ENCODE results near the gene CTXN1. TPM values are rescaled to one million over a fixed set of nuclear protein-coding genes. Genes with fewer than 3 reads are reported as not detected.

CTXN1 gene
- total and polyA plus RNA-seq, 2 of the 4 experiments (the other 2 are of a cell fraction): 0.36 to 7.4 TPM

DNA sequence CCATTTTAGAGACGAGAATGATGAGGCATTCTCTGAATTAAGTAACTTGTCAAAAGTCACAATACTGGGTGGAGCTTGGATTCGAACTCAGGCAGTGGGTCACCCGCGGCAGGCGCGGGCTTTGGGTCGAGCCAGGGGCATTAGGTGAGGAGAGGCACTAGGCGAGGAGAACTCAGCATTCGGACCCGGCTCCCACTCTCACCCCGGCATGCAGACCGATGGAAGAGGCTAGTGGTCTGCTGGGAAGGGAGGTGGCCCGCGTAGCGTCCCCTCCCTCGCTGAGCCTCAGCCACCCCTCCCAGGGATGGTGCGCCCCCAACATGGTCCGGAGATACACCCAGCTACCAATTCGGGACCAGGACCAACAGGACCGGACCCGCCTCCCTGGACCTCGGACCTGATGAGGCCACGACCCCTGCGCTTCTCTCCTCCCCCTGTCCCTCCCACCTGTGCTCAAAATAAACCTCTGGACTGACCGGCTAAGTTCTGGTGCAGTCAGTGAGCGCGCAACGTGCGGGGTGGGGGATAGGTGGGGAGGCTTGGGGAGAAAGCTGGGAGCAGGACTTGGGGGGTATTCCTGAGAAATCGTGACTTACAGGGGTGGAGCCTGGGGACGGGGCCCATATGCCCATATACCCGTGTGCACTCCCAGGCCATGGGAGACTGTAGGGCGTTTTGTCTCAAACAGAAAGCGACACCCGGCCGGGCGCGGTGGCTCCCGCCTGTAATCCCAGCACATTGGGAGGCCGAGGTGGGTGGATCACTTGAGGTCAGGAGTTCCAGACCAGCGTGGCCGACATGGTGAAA is 7.1 kb downstream of the CTXN1 start:
- H4K91ac ChIP-seq (ENCODE audit: insufficient read depth, low read depth, low read length): no peak overlapping the region
- ChIA-PET CTCF (interaction anchor here (1.7 kb wide), 1 partner anchor 15 kb away, joined by 6 read pairs; the partner anchor contains the start of gene MAP2K7), POLR2A (ENCODE audit: unreplicated experiment) (interaction anchor here (0.5 to 1.7 kb wide), 3 partner anchors 10 to 248 kb away, joined by 4 to 5 read pairs (median 4); partner anchors contain the start of gene MAP2K7)
- no peaks in the 10 kb centered on the region for H3K9me3 ChIP-seq (ENCODE audit: control insufficient read depth, insufficient read depth, low read length)
- no peak overlapping the region; the same call in 1 of the 2 replicates for H3K4me2 ChIP-seq (ENCODE audit: low read depth, low read length)
- in situ Hi-C loops (cut with MboI; ENCODE audit: low sequenced_read_pairs): no loop called here
- H3K18ac ChIP-seq (ENCODE audit: low read depth, low read length): no peak overlapping the region
- no peak overlapping the region for H3K4me3 ChIP-seq (ENCODE audit: insufficient read depth, low read depth, low read length)
- peaks cover 11% of the 10 kb centered on the region for H4K20me1 ChIP-seq (ENCODE audit: insufficient read depth, low read length)
- no peak overlapping the region for H4K8ac ChIP-seq (ENCODE audit: low read depth in 2 of 2, low read length in 2 of 2)
- H3K4me1 ChIP-seq (ENCODE audit: control insufficient read depth, insufficient read depth, low read length): peaks cover 21% of the 10 kb centered on the region
- DNase-seq: no peak
- no peak overlapping the region for H3K23ac ChIP-seq (ENCODE audit: low read depth, low read length)
- no peak overlapping the region for H3K27ac ChIP-seq (ENCODE audit: insufficient read depth, low read length)
- no peak overlapping the region for H3K4ac ChIP-seq (ENCODE audit: low read depth, low read length)
- no TSS peak for BruUV-seq (replicated peaks)
- H2BK5ac ChIP-seq (ENCODE audit: low read depth, low read length, poor library complexity, severe bottlenecking): no peak overlapping the region
- H3K14ac ChIP-seq (replicated peaks; ENCODE audit: low read depth, low read length): no peak overlapping the region; the same call in 1 of the 2 replicates
- 62% methylated on average over 11 of the region's 42 CpGs; no CpG with 5 or more reads in 1 of the 2 experiments for WGBS, 2 experiments (ENCODE audit: extremely low coverage in 2 of 2, insufficient read length in 1 of 2)
- H2AFZ ChIP-seq (replicated peaks; ENCODE audit: low read length, poor library complexity): no peak overlapping the region
- H2BK120ac ChIP-seq (ENCODE audit: low read depth, low read length): no peak overlapping the region
- no peak overlapping the region for H2BK20ac ChIP-seq (ENCODE audit: low read depth, low read length)
- peaks cover 9% of the 10 kb centered on the region for H3K9me1 ChIP-seq (ENCODE audit: insufficient read depth, low read length)
- H3K27me3 ChIP-seq (ENCODE audit: control insufficient read depth, insufficient read depth, low read length): peaks cover 11% of the 10 kb centered on the region
- no peak for ATAC-seq (ENCODE audit: low read depth)
- H3K56ac ChIP-seq (ENCODE audit: extremely low read depth, insufficient read depth, low read length): no peak overlapping the region
- intact Hi-C loops (cut with micrococcal nuclease): no loop called here
- no peak overlapping the region for H4K5ac ChIP-seq (ENCODE audit: low read depth, low read length)
- dilution Hi-C loops (cut with HindIII; ENCODE audit: low sequenced_read_pairs, unreplicated experiment): no loop called here
- H3K36me3 ChIP-seq (ENCODE audit: control insufficient read depth, insufficient read depth, low read length): peaks cover 7% of the 10 kb centered on the region; the same call in 1 of the 2 replicates
- no peak overlapping the region for H2AK9ac ChIP-seq (replicated peaks; ENCODE audit: low read depth, low read length, poor library complexity)
- H3K79me1 ChIP-seq (ENCODE audit: low read depth in 1 of 2, low read length in 2 of 2): peaks cover 0 to 19% of the 10 kb centered on the region in 2 experiments; a peak in 2 of 4 replicates
- H2BK15ac ChIP-seq (ENCODE audit: low read depth, low read length): no peak overlapping the region
- H3K9ac ChIP-seq (ENCODE audit: low read depth, low read length): no peak overlapping the region
- H2AK5ac ChIP-seq (ENCODE audit: low read depth, low read length): no peak overlapping the region; the same call in 1 of the 2 replicates
- TF ChIP-seq CEBPB (IDR thresholded peaks at IDR 0.05; ENCODE audit: low read depth, low read length) (no peak), FOS (IDR thresholded peaks at IDR 0.05; ENCODE audit: low read depth, low read length) (no peak), POLR2A (IDR thresholded peaks at IDR 0.05; ENCODE audit: low read depth, low read length) (no peak), BHLHE40 (IDR thresholded peaks at IDR 0.05; ENCODE audit: low read depth, low read length) (no peak), CHD1 (IDR thresholded peaks at IDR 0.05; ENCODE audit: low read depth, low read length) (no peak), RAD21 (IDR thresholded peaks at IDR 0.05; ENCODE audit: low read length) (no peak), SMC3 (IDR thresholded peaks at IDR 0.05; ENCODE audit: low read depth, low read length) (no peak), MXI1 (IDR thresholded peaks at IDR 0.05; ENCODE audit: borderline replicate concordance, low read depth, low read length) (no peak), USF2 (IDR thresholded peaks at IDR 0.05; ENCODE audit: low read depth, low read length) (no peak), MAFK (IDR thresholded peaks at IDR 0.05; ENCODE audit: low read depth, low read length) (no peak), RCOR1 (IDR thresholded peaks at IDR 0.05; ENCODE audit: insufficient replicate concordance, low read length) (no peak), NFE2L2 (IDR thresholded peaks at IDR 0.05; ENCODE audit: low read depth, low read length) (no peak), RFX5 (IDR thresholded peaks at IDR 0.05; ENCODE audit: low read depth, low read length) (no peak), MAZ (IDR thresholded peaks at IDR 0.05; ENCODE audit: borderline replicate concordance, low read depth, low read length) (no peak)
- TF ChIP-seq, protein P1, sequence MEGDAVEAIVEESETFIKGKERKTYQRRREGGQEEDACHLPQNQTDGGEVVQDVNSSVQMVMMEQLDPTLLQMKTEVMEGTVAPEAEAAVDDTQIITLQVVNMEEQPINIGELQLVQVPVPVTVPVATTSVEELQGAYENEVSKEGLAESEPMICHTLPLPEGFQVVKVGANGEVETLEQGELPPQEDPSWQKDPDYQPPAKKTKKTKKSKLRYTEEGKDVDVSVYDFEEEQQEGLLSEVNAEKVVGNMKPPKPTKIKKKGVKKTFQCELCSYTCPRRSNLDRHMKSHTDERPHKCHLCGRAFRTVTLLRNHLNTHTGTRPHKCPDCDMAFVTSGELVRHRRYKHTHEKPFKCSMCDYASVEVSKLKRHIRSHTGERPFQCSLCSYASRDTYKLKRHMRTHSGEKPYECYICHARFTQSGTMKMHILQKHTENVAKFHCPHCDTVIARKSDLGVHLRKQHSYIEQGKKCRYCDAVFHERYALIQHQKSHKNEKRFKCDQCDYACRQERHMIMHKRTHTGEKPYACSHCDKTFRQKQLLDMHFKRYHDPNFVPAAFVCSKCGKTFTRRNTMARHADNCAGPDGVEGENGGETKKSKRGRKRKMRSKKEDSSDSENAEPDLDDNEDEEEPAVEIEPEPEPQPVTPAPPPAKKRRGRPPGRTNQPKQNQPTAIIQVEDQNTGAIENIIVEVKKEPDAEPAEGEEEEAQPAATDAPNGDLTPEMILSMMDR (conservative IDR thresholded peaks at IDR 0.05; ENCODE audit: low read depth, low read length): no peak

All from IMR-90 (cell line).